ENCODE measurements around the gene UCP2. TPM values are rescaled to one million over a fixed set of nuclear protein-coding genes. Genes with fewer than 3 reads are reported as not detected.

UCP2 gene
- total and polyA plus RNA-seq, 7 donors, result 23.8 to 117 (median 37.2) TPM

- H3K9me3 ChIP-seq, result no peaks in the 10 kb centered on the region
- no peak for DNase-seq
- H3K4me3 ChIP-seq, result no peak overlapping the region
- 78 to 84% methylated on average over 6 of the region's 6 CpGs for WGBS, 2 donors
- no peak for TF ChIP-seq CTCF (IDR thresholded peaks at IDR 0.05)
- TF ChIP-seq POLR2A (IDR thresholded peaks at IDR 0.05), result no peak
- peak in 1 of 4 donors; percentile 10 for TF ChIP-seq POLR2AphosphoS5 (IDR thresholded peaks at IDR 0.05)
- TF ChIP-seq EP300 (IDR thresholded peaks at IDR 0.05), result no peak
- intact Hi-C loops (cut with DNase I), result no loop called here
- H3K36me3 ChIP-seq, result peaks cover 0 to 19% (median under 1%) of the 10 kb centered on the region in 4 donors
- no peaks in the 10 kb centered on the region for H3K4me1 ChIP-seq
- no peaks in the 10 kb centered on the region for H3K27me3 ChIP-seq
- H3K27ac ChIP-seq, result no peak overlapping the region
These were observed 11.4 kb downstream of the UCP2 start for GRCh38 chr11:73971175-73971719.

- no peaks in the 10 kb centered on the region for H3K9me3 ChIP-seq
- TF ChIP-seq EP300 (IDR thresholded peaks at IDR 0.05), result no peak
- no peak for TF ChIP-seq POLR2AphosphoS5 (IDR thresholded peaks at IDR 0.05)
- peaks cover 0 to 9% (median 0%) of the 10 kb centered on the region in 4 donors for H3K36me3 ChIP-seq
- peaks cover 0 to 1% (median 0%) of the 10 kb centered on the region in 3 donors for H3K27me3 ChIP-seq
- 68 to 73% methylated on average over 13 of the region's 13 CpGs for WGBS, 2 donors
- no peak overlapping the region for H3K27ac ChIP-seq
- H3K4me3 ChIP-seq, result no peak overlapping the region
- H3K4me1 ChIP-seq, result no peaks in the 10 kb centered on the region
- intact Hi-C loops (cut with DNase I), result loop anchor here (10.0 kb wide), 1 partner anchor 125 kb away; no protein-coding TSS in a partner anchor
- no peak for DNase-seq
These were observed 12.4 kb downstream of the UCP2 start for GRCh38 chr11:73969991-73970800.

- H3K36me3 ChIP-seq, result no peaks in the 10 kb centered on the region
- peaks cover 0 to 6% (median 0%) of the 10 kb centered on the region in 3 donors for H3K27me3 ChIP-seq
- TF ChIP-seq POLR2AphosphoS5 (IDR thresholded peaks at IDR 0.05) (no peak), CTCF (IDR thresholded peaks at IDR 0.05) (no peak), EP300 (IDR thresholded peaks at IDR 0.05) (no peak), POLR2A (IDR thresholded peaks at IDR 0.05) (no peak)
- H3K9me3 ChIP-seq, result no peaks in the 10 kb centered on the region
- intact Hi-C loops (cut with DNase I), result loop anchor here (10.0 kb wide), 1 partner anchor 126 kb away; no protein-coding TSS in a partner anchor
- DNase-seq, result no peak
- WGBS, 2 donors, result 67 to 80% methylated on average over 2 of the region's 2 CpGs
- H3K4me3 ChIP-seq, result no peak overlapping the region
- H3K27ac ChIP-seq, result no peak overlapping the region
- H3K4me1 ChIP-seq, result peaks cover 0 to 8% (median 4%) of the 10 kb centered on the region in 4 donors
These were observed 13.6 kb downstream of the UCP2 start for GRCh38 chr11:73969091-73969490.

DNA sequence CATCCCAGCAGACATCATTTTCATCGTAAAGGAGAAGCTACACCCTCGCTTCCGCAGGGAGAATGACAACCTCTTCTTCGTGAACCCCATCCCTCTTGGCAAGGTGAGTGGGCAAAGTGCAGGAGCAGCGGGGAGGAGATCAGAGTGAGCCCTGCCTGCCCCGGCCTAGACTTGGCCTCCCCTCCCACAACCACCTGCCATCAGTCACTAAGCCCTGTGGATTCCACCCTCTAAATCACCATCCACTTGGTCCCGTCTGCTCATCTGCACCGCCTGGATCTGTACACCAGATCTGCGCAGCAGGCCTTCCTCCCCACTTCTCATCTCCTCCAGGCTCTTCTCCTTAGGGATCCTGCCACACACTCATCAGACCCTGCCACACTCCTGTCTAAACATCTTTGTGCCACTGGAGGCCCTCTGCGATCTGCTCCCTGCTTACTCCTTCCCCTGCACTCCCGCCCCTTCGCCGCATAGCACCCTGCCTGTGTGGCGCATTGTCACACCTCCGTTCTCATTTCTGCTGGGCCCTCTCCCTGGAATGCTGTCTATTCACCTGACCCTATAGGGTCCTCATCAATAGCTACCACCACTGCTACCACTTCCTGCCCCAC, 14.2 kb downstream of the UCP2 start:
- Histone ChIP-seq H3K4me1 (peaks cover 0 to 9% (median 5%) of the 10 kb centered on the region in 4 donors), H3K9me3 (no peaks in the 10 kb centered on the region), H3K27ac (no peak overlapping the region), H3K36me3 (no peaks in the 10 kb centered on the region), H3K4me3 (no peak overlapping the region), H3K27me3 (peaks cover 0 to 6% (median 0%) of the 10 kb centered on the region in 3 donors)
- TF ChIP-seq POLR2AphosphoS5 (IDR thresholded peaks at IDR 0.05) (no peak), CTCF (IDR thresholded peaks at IDR 0.05) (no peak), EP300 (IDR thresholded peaks at IDR 0.05) (no peak), POLR2A (IDR thresholded peaks at IDR 0.05) (no peak)
- 87 to 93% methylated on average over 15 of the region's 15 CpGs for WGBS, 2 donors
- DNase-seq, result no peak
- intact Hi-C loops (cut with DNase I), result loop anchor here (10.0 kb wide), 1 partner anchor 126 kb away; no protein-coding TSS in a partner anchor

- TF ChIP-seq CTCF (IDR thresholded peaks at IDR 0.05) (no peak), POLR2AphosphoS5 (IDR thresholded peaks at IDR 0.05) (no peak), EP300 (IDR thresholded peaks at IDR 0.05) (no peak), POLR2A (IDR thresholded peaks at IDR 0.05) (no peak)
- intact Hi-C loops (cut with DNase I), result loop anchor here (10.0 kb wide), 1 partner anchor 129 kb away; no protein-coding TSS in a partner anchor
- Histone ChIP-seq H3K36me3 (no peaks in the 10 kb centered on the region), H3K9me3 (no peaks in the 10 kb centered on the region), H3K27me3 (peaks cover 0 to 6% (median 0%) of the 10 kb centered on the region in 3 donors), H3K27ac (no peak overlapping the region), H3K4me3 (no peak overlapping the region), H3K4me1 (peaks cover 0 to 9% (median 5%) of the 10 kb centered on the region in 4 donors)
- WGBS, 2 donors, result 47 to 75% methylated on average over 2 of the region's 2 CpGs
- no peak for DNase-seq
These were observed 16.9 kb downstream of the UCP2 start for GRCh38 chr11:73965764-73966121.
